ENCODE results near the gene MYH15. TPM values are rescaled to one million over a fixed set of nuclear protein-coding genes. Genes with fewer than 3 reads are reported as not detected.

MYH15 gene
- total and polyA plus RNA-seq, 2 of the 8 experiments (the other 6 are each of a cell fraction or from before 2014, with no cell fraction given), result under 0.01 TPM; not detected in 1

DNA sequence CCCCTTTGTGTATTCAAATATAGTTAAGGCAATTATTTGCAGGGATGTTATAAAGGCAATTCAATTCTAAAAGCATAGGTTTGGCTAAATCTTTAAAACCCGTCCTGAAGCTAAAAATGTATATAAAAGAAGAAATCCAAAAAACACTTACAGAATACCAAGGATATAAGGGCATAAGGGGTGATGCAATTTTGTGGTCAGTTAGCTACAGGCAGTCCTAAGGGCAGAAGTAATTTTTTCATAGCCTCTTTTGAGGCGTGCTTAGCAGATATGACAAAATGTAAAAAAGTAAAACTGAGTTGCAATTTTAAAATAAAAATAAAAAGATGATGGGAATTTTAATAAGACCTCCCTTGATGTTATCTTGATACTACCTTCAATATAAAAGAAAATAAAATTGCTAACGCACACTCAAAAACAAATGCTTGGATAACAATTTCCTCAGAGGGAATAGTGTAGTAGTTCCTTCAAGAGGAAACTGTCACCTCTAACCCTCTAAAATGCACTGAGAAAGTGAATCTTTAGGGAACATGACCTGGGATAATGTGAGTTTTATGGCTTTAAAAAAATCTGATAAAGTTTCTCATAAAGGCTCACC lies 104.2 kb downstream of the MYH15 start (continued):
- TF ChIP-seq, protein P1, sequence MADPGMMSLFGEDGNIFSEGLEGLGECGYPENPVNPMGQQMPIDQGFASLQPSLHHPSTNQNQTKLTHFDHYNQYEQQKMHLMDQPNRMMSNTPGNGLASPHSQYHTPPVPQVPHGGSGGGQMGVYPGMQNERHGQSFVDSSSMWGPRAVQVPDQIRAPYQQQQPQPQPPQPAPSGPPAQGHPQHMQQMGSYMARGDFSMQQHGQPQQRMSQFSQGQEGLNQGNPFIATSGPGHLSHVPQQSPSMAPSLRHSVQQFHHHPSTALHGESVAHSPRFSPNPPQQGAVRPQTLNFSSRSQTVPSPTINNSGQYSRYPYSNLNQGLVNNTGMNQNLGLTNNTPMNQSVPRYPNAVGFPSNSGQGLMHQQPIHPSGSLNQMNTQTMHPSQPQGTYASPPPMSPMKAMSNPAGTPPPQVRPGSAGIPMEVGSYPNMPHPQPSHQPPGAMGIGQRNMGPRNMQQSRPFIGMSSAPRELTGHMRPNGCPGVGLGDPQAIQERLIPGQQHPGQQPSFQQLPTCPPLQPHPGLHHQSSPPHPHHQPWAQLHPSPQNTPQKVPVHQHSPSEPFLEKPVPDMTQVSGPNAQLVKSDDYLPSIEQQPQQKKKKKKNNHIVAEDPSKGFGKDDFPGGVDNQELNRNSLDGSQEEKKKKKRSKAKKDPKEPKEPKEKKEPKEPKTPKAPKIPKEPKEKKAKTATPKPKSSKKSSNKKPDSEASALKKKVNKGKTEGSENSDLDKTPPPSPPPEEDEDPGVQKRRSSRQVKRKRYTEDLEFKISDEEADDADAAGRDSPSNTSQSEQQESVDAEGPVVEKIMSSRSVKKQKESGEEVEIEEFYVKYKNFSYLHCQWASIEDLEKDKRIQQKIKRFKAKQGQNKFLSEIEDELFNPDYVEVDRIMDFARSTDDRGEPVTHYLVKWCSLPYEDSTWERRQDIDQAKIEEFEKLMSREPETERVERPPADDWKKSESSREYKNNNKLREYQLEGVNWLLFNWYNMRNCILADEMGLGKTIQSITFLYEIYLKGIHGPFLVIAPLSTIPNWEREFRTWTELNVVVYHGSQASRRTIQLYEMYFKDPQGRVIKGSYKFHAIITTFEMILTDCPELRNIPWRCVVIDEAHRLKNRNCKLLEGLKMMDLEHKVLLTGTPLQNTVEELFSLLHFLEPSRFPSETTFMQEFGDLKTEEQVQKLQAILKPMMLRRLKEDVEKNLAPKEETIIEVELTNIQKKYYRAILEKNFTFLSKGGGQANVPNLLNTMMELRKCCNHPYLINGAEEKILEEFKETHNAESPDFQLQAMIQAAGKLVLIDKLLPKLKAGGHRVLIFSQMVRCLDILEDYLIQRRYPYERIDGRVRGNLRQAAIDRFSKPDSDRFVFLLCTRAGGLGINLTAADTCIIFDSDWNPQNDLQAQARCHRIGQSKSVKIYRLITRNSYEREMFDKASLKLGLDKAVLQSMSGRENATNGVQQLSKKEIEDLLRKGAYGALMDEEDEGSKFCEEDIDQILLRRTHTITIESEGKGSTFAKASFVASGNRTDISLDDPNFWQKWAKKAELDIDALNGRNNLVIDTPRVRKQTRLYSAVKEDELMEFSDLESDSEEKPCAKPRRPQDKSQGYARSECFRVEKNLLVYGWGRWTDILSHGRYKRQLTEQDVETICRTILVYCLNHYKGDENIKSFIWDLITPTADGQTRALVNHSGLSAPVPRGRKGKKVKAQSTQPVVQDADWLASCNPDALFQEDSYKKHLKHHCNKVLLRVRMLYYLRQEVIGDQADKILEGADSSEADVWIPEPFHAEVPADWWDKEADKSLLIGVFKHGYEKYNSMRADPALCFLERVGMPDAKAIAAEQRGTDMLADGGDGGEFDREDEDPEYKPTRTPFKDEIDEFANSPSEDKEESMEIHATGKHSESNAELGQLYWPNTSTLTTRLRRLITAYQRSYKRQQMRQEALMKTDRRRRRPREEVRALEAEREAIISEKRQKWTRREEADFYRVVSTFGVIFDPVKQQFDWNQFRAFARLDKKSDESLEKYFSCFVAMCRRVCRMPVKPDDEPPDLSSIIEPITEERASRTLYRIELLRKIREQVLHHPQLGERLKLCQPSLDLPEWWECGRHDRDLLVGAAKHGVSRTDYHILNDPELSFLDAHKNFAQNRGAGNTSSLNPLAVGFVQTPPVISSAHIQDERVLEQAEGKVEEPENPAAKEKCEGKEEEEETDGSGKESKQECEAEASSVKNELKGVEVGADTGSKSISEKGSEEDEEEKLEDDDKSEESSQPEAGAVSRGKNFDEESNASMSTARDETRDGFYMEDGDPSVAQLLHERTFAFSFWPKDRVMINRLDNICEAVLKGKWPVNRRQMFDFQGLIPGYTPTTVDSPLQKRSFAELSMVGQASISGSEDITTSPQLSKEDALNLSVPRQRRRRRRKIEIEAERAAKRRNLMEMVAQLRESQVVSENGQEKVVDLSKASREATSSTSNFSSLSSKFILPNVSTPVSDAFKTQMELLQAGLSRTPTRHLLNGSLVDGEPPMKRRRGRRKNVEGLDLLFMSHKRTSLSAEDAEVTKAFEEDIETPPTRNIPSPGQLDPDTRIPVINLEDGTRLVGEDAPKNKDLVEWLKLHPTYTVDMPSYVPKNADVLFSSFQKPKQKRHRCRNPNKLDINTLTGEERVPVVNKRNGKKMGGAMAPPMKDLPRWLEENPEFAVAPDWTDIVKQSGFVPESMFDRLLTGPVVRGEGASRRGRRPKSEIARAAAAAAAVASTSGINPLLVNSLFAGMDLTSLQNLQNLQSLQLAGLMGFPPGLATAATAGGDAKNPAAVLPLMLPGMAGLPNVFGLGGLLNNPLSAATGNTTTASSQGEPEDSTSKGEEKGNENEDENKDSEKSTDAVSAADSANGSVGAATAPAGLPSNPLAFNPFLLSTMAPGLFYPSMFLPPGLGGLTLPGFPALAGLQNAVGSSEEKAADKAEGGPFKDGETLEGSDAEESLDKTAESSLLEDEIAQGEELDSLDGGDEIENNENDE (IDR thresholded peaks at IDR 0.05; ENCODE audit: insufficient replicate concordance, low read length), result no peak
- TF ChIP-seq, protein P2, sequence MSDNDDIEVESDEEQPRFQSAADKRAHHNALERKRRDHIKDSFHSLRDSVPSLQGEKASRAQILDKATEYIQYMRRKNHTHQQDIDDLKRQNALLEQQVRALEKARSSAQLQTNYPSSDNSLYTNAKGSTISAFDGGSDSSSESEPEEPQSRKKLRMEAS (IDR thresholded peaks at IDR 0.05), result no peak
- no peak for TF ChIP-seq POLR2AphosphoS5 (IDR thresholded peaks at IDR 0.05; ENCODE audit: low read depth, low read length)
- no peak for TF ChIP-seq CHD1 (IDR thresholded peaks at IDR 0.05; ENCODE audit: low read depth, low read length)
- no peak for TF ChIP-seq NANOG (IDR thresholded peaks at IDR 0.05; ENCODE audit: insufficient read depth, low read depth, low read length, poor library complexity, severe bottlenecking)
- no peak for TF ChIP-seq USF2 (IDR thresholded peaks at IDR 0.05; ENCODE audit: low read length)
- TF ChIP-seq GTF2F1 (IDR thresholded peaks at IDR 0.05; ENCODE audit: borderline replicate concordance, low read depth, low read length), result no peak
- no peak for TF ChIP-seq TEAD4 (IDR thresholded peaks at IDR 0.05; ENCODE audit: low read depth, low read length)
- TF ChIP-seq SAP30 (IDR thresholded peaks at IDR 0.05; ENCODE audit: insufficient read depth, insufficient replicate concordance, low read length), result no peak
